ENCODE results near the gene INCA1. TPM values are rescaled to one million over a fixed set of nuclear protein-coding genes. Genes with fewer than 3 reads are reported as not detected.

INCA1 gene
- total and polyA plus RNA-seq, 2 donors (not counting 3 experiments of a cell fraction or from before 2014, with no cell fraction given), result 0.71 to 1.0 TPM

GRCh38 chr17:5024604-5025003 lies 27.3 kb upstream of the INCA1 start:
- H3K27me3 ChIP-seq (ENCODE audit: control insufficient read depth in 2 of 2, insufficient read depth in 2 of 2, low read length in 2 of 2), result no peaks in the 10 kb centered on the region
- peaks cover 5 to 32% of the 10 kb centered on the region in 2 experiments for H3K36me3 ChIP-seq (ENCODE audit: control insufficient read depth in 2 of 2, extremely low read depth in 1 of 2, insufficient read depth in 2 of 2, low read length in 2 of 2)
- DNase-seq (ENCODE audit: low read depth, low spot score) (no peak), FAIRE-seq (no peak)
- H3K9me3 ChIP-seq (replicated peaks; ENCODE audit: control insufficient read depth, insufficient read depth, low read length), result no peaks in the 10 kb centered on the region
- no peak overlapping the region for H3K4me2 ChIP-seq (ENCODE audit: insufficient read depth, low read length)
- intact Hi-C loops (cut with micrococcal nuclease) (no loop called here), dilution Hi-C loops (cut with MboI; ENCODE audit: extremely low pct_ligation_motif_present, low sequenced_read_pairs) (no loop called here)
- ChIA-PET POLR2A (no interaction called here), CTCF (no interaction called here)
- H3K27ac ChIP-seq (ENCODE audit: insufficient read depth, low read depth, low read length), result no peak overlapping the region
- H3K4me1 ChIP-seq (ENCODE audit: control insufficient read depth, extremely low read depth, insufficient read depth, low read length), result no peaks in the 10 kb centered on the region
- no peak overlapping the region for H3K9ac ChIP-seq (replicated peaks; ENCODE audit: extremely low read depth, insufficient read depth, low read length)
- no peak overlapping the region for H2AFZ ChIP-seq (ENCODE audit: low read depth, low read length)
- H3K4me3 ChIP-seq (replicated peaks in 1 of 3; ENCODE audit: insufficient read depth in 1 of 3, low read depth in 1 of 3, low read length in 3 of 3), result no peak overlapping the region
- no peaks in the 10 kb centered on the region for H4K20me1 ChIP-seq (replicated peaks; ENCODE audit: control insufficient read depth, extremely low read depth, insufficient read depth, low read length)
- TF ChIP-seq JUN (IDR thresholded peaks at IDR 0.05; ENCODE audit: borderline replicate concordance, insufficient read depth, insufficient read length, low read depth), result no peak
- no peak for TF ChIP-seq POLR2AphosphoS5 (IDR thresholded peaks at IDR 0.05; ENCODE audit: insufficient read depth, low read depth, low read length)
- no peak for TF ChIP-seq EZH2 (IDR thresholded peaks at IDR 0.05; ENCODE audit: borderline replicate concordance, low read depth, low read length, severe bottlenecking)
- TF ChIP-seq GATA2 (IDR thresholded peaks at IDR 0.05; ENCODE audit: insufficient read depth, insufficient read length, low read depth, low read length), result no peak
- TF ChIP-seq, protein P1, sequence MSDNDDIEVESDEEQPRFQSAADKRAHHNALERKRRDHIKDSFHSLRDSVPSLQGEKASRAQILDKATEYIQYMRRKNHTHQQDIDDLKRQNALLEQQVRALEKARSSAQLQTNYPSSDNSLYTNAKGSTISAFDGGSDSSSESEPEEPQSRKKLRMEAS (IDR thresholded peaks at IDR 0.05; ENCODE audit: insufficient read depth, insufficient read length), result no peak
- TF ChIP-seq, protein P2, sequence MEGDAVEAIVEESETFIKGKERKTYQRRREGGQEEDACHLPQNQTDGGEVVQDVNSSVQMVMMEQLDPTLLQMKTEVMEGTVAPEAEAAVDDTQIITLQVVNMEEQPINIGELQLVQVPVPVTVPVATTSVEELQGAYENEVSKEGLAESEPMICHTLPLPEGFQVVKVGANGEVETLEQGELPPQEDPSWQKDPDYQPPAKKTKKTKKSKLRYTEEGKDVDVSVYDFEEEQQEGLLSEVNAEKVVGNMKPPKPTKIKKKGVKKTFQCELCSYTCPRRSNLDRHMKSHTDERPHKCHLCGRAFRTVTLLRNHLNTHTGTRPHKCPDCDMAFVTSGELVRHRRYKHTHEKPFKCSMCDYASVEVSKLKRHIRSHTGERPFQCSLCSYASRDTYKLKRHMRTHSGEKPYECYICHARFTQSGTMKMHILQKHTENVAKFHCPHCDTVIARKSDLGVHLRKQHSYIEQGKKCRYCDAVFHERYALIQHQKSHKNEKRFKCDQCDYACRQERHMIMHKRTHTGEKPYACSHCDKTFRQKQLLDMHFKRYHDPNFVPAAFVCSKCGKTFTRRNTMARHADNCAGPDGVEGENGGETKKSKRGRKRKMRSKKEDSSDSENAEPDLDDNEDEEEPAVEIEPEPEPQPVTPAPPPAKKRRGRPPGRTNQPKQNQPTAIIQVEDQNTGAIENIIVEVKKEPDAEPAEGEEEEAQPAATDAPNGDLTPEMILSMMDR (IDR thresholded peaks at IDR 0.05; ENCODE audit: extremely low read depth in 1 of 2, insufficient read depth in 1 of 2, low read depth in 1 of 2, low read length in 2 of 2), result no peak
- TF ChIP-seq POLR2A (IDR thresholded peaks at IDR 0.05; ENCODE audit: low read depth, low read length), result no peak
- TF ChIP-seq MYC (IDR thresholded peaks at IDR 0.05; ENCODE audit: low read depth, low read length), result no peak
- TF ChIP-seq FOS (IDR thresholded peaks at IDR 0.05; ENCODE audit: borderline replicate concordance, insufficient read depth, low read length), result no peak
- no peaks in the 10 kb centered on the region for H3K79me2 ChIP-seq (ENCODE audit: control insufficient read depth, insufficient read depth, low read length)
- no peaks in the 10 kb centered on the region for H3K9me1 ChIP-seq (replicated peaks; ENCODE audit: control insufficient read depth, extremely low read depth, insufficient read depth, low read length)
- no TSS peak for BruUV-seq (replicated peaks)
